ENCODE measurements around the gene GZMM.
A peak's percentile ranks its signal among the peaks of the same experiment; 100 is the strongest.

GZMM gene

DNA sequence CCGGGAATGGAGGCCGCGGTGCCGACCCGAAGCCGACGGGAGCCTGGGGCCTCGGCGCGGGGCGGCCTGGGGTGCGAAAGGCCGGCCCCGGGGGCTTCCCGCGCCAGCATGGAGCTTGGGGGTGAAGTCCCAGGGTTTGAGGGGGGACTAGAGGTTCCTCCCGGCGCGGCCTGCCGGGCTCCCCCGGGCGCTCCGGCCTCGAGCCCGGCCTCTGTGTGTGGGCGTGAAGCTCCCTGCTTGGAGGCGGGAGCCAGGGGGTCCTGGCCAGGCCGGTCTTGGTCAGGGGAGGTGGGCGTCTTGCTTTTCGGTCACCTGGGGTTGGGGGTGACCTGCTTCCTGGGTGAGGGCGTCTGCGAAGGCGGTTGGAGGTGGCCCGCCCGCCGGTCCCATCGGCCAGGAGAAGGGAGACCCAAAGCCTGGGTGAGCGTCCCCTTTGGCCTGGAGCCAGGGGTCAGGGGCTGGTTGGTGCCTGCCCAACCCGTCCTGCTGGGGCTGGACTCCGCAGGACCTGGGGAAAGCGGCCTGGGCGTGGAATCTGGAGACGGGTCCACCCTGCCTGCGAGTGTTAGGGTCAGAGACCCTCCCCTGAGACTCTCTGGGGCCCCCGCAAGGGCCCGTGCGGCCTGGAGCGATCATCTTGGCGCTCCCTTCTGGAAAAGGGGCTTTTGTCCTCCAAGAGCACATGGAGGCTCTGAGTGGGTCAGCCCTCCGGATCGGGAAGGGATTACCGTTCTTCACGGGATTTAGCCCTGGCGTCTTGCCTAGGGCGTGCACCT, 29.1 kb downstream of the GZMM start (continued):
- TF ChIP-seq, protein P1, sequence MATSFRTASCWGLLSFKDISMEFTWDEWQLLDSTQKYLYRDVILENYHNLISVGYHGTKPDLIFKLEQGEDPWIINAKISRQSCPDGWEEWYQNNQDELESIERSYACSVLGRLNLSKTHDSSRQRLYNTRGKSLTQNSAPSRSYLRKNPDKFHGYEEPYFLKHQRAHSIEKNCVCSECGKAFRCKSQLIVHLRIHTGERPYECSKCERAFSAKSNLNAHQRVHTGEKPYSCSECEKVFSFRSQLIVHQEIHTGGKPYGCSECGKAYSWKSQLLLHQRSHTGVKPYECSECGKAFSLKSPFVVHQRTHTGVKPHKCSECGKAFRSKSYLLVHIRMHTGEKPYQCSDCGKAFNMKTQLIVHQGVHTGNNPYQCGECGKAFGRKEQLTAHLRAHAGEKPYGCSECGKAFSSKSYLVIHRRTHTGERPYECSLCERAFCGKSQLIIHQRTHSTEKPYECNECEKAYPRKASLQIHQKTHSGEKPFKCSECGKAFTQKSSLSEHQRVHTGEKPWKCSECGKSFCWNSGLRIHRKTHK (tag by site-specific recombination; IDR thresholded peaks at IDR 0.05) = no peak
- TF ChIP-seq ZNF629 (tag by site-specific recombination; IDR thresholded peaks at IDR 0.05) (no peak), YY2 (tag by site-specific recombination; IDR thresholded peaks at IDR 0.05) (no peak), HOXA7 (CRISPR knock-in tag; IDR thresholded peaks at IDR 0.05; ENCODE audit: borderline replicate concordance) (no peak), ZNF645 (tag by site-specific recombination; IDR thresholded peaks at IDR 0.05) (no peak), PATZ1 (tag by site-specific recombination; IDR thresholded peaks at IDR 0.05) (0 out of 2 replicates have a peak, but pooled peaks have one; percentile 26), ZNF701 (tag by site-specific recombination; IDR thresholded peaks at IDR 0.05) (no peak), ZNF600 (tag by site-specific recombination; IDR thresholded peaks at IDR 0.05) (no peak), KLF10 (tag by site-specific recombination; IDR thresholded peaks at IDR 0.05) (no peak), ZNF416 (tag by site-specific recombination; IDR thresholded peaks at IDR 0.05) (no peak), FEZF1 (tag by site-specific recombination; IDR thresholded peaks at IDR 0.05) (no peak), ZNF623 (tag by site-specific recombination; IDR thresholded peaks at IDR 0.05) (no peak), ZBTB10 (tag by site-specific recombination; IDR thresholded peaks at IDR 0.05) (peak; percentile 34), PRDM1 (tag by site-specific recombination; IDR thresholded peaks at IDR 0.05) (no peak), ZNF24 (tag by site-specific recombination; IDR thresholded peaks at IDR 0.05) (no peak), ZNF302 (tag by site-specific recombination; IDR thresholded peaks at IDR 0.05; ENCODE audit: low read depth) (no peak), ZNF670 (tag by site-specific recombination; IDR thresholded peaks at IDR 0.05; ENCODE audit: low read depth) (no peak), KLF9 (tag by site-specific recombination; IDR thresholded peaks at IDR 0.05; ENCODE audit: low read depth) (no peak), BCL11B (tag by site-specific recombination; IDR thresholded peaks at IDR 0.05; ENCODE audit: low read depth) (no peak), ZBTB6 (tag by site-specific recombination; IDR thresholded peaks at IDR 0.05) (no peak), SALL2 (tag by site-specific recombination; IDR thresholded peaks at IDR 0.05; ENCODE audit: borderline replicate concordance) (no peak), ZNF335 (tag by site-specific recombination; conservative IDR thresholded peaks at IDR 0.05) (peak; percentile 69), PBX3 (CRISPR knock-in tag; IDR thresholded peaks at IDR 0.05) (no peak), HOXD13 (CRISPR knock-in tag; IDR thresholded peaks at IDR 0.05; ENCODE audit: borderline replicate concordance) (no peak), ZNF624 (tag by site-specific recombination; IDR thresholded peaks at IDR 0.05) (no peak), ZBTB8A (tag by site-specific recombination; IDR thresholded peaks at IDR 0.05) (0 out of 2 replicates have a peak, but pooled peaks have one; percentile 31), ZNF704 (tag by site-specific recombination; IDR thresholded peaks at IDR 0.05) (no peak)
- TF ChIP-seq, protein P2, sequence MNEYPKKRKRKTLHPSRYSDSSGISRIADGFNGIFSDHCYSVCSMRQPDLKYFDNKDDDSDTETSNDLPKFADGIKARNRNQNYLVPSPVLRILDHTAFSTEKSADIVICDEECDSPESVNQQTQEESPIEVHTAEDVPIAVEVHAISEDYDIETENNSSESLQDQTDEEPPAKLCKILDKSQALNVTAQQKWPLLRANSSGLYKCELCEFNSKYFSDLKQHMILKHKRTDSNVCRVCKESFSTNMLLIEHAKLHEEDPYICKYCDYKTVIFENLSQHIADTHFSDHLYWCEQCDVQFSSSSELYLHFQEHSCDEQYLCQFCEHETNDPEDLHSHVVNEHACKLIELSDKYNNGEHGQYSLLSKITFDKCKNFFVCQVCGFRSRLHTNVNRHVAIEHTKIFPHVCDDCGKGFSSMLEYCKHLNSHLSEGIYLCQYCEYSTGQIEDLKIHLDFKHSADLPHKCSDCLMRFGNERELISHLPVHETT (tag by site-specific recombination; IDR thresholded peaks at IDR 0.05) = no peak
